Measurements from ENCODE around the gene CEACAM19.

DNA sequence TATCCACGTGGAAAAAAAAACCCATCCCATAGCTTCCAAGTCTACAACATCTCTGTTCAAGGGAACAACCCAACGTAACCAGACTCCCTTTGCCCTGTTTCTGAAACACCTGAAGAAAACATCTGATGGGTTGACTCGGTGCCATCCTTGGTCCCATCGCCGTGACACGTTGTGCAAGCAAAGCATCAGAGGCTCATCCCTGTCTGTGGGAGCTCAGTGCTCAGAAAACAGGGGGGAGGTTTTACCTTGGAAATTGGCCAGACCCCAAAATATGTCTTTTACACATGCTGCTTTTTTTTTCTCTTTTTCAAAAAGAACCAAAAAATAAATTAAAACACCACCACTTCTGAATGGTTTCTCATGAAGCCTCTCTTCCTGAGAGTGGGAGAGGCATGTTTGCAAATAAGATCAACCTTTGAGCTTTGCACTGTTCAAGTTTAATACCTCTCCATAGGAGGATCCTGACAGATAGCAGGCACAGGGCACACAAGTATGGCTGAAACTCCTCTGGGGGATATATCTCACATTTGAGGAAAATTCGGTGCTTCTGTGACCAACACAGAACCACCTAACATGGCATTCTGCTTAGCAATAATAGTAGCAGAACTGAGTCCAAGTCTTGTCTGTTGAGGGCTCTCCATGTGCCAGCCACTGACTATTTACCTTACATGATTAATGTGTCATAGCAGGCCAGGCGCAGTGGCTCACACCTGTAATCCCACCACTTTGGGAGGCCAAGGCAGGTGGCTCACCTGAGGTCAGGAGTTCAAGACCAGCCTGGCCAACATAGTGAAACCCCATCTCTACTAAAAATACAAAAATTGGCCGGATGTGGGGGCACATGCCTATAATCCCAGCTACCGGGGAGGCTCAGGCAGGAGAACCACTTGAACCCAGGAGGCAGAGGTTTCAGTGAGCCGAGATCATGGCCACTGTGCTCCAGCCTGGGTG lies 34.6 kb upstream of the CEACAM19 start:
- TF ChIP-seq, protein P1, sequence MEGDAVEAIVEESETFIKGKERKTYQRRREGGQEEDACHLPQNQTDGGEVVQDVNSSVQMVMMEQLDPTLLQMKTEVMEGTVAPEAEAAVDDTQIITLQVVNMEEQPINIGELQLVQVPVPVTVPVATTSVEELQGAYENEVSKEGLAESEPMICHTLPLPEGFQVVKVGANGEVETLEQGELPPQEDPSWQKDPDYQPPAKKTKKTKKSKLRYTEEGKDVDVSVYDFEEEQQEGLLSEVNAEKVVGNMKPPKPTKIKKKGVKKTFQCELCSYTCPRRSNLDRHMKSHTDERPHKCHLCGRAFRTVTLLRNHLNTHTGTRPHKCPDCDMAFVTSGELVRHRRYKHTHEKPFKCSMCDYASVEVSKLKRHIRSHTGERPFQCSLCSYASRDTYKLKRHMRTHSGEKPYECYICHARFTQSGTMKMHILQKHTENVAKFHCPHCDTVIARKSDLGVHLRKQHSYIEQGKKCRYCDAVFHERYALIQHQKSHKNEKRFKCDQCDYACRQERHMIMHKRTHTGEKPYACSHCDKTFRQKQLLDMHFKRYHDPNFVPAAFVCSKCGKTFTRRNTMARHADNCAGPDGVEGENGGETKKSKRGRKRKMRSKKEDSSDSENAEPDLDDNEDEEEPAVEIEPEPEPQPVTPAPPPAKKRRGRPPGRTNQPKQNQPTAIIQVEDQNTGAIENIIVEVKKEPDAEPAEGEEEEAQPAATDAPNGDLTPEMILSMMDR (IDR thresholded peaks at IDR 0.05) = no peak
- no peak for TF ChIP-seq POLR2AphosphoS5 (IDR thresholded peaks at IDR 0.05)
- TF ChIP-seq EP300 (IDR thresholded peaks at IDR 0.05) = no peak
- TF ChIP-seq POLR2A (IDR thresholded peaks at IDR 0.05; ENCODE audit: low read depth) = no peak
